Right atrium auricular region (tissue), 2 donors: ENCODE data around the gene UBXN6. TPM values are rescaled to one million over a fixed set of nuclear protein-coding genes. Genes with fewer than 3 reads are reported as not detected.

ENCODE experiments used
- DNase-seq: peaks from one replicate; pipeline ENCODE4 v3.0.0-alpha.2; 2019; ENCODE audit warnings: low spot score
- H3K27ac ChIP-seq, 2 donors: fragments of 200-600 bp; sonication (generic); 1 replicate in 1 of 2; 2 replicates in 1 of 2; pipeline ENCODE4 v1.5.1; 2016 to 2019
- H3K27me3 ChIP-seq, 2 donors: fragments of 200-600 bp; sonication (generic); one replicate each; pipeline versions ENCODE4 v1.5.1 to v1.6.0; 2017 to 2019
- H3K36me3 ChIP-seq: fragments of 200-600 bp; sonication (generic); one replicate; pipeline ENCODE4 v1.5.1; 2016
- H3K4me1 ChIP-seq, 2 donors: fragments of 200-600 bp; sonication (generic); one replicate each; pipeline versions ENCODE4 v1.5.1 to v1.6.0; 2017 to 2019
- H3K4me3 ChIP-seq, 2 donors: fragments of 200-600 bp; sonication (generic); 1 replicate in 1 of 2; 2 replicates in 1 of 2; pipeline ENCODE4 v1.5.1; 2017 to 2019; ENCODE audit warnings: mild to moderate bottlenecking in 1 of 2, moderate library complexity in 1 of 2
- H3K9me3 ChIP-seq, 2 donors: fragments of 200-600 bp; sonication (generic); one replicate each; pipeline ENCODE4 v1.5.1; 2019
- CTCF ChIP-seq, 2 donors: fragments of 200-600 bp; sonication (generic); IDR thresholded peaks; one replicate each; pipeline ENCODE4 v1.5.1; 2019; ENCODE audit warnings: antibody characterized with exemption in 2 of 2
- total RNA-seq, 2 donors: library from RNA; depleted of rRNA; stranded (reverse); fragments of >200 nt; gene quantifications; one replicate each; pipeline ENCODE4 v1.1.0, GENCODE V29; 2016

The UBXN6 gene
- total RNA-seq, 2 donors from 2014 or later, result 52.8 to 100 TPM

DNA sequence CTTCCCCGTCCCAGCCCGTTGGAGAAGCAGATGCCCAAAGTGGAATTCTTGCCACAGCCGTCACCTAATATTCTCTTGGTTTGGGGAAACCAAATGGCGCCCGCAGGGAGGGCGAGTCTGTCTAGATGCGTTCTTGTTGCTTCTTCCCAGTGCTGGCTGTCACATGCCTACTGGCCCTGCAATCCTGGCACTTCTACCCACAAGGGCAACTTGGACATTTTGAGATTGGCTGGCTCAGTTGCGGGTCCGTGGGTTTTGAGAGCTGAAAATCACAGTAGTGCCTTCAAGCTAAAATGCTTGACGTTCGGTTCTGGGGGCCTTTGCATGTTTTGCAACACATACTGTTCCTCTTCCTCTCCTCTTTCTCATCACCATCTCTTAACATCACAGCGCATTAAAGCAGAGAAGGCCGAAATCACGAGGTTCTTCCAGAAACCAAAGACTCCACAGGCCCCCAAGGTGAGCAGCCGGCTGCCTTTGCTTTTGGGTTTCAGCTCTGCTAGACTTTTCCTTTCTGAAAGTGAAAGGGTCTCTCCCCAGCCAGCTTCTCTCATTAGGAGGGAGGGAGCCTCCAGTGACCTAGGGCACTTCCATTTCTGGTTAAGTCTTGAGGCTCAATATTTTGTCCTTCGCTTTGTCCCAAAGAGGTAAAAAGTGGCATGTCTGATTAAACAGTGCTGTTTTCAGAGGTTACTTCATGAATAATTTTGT lies 34.0 kb downstream of the UBXN6 start:
- Histone ChIP-seq H3K4me3 (no peak overlapping the region), H3K4me1 (no peaks in the 10 kb centered on the region), H3K36me3 (no peaks in the 10 kb centered on the region), H3K27ac (no peak overlapping the region), H3K27me3 (no peaks in the 10 kb centered on the region), H3K9me3 (no peaks in the 10 kb centered on the region)
- TF ChIP-seq CTCF (IDR thresholded peaks at IDR 0.05), result no peak
- no peak for DNase-seq

GRCh38 chr19:4416268-4416667 lies 41.3 kb downstream of the UBXN6 start:
- H3K4me3 ChIP-seq, result no peak overlapping the region
- no peaks in the 10 kb centered on the region for H3K27me3 ChIP-seq
- H3K4me1 ChIP-seq, result peaks cover 0 to 9% of the 10 kb centered on the region in 2 donors
- no peak overlapping the region for H3K27ac ChIP-seq
- no peak for TF ChIP-seq CTCF (IDR thresholded peaks at IDR 0.05)
- H3K9me3 ChIP-seq, result no peaks in the 10 kb centered on the region
- H3K36me3 ChIP-seq, result no peaks in the 10 kb centered on the region
- DNase-seq, result no peak

DNA sequence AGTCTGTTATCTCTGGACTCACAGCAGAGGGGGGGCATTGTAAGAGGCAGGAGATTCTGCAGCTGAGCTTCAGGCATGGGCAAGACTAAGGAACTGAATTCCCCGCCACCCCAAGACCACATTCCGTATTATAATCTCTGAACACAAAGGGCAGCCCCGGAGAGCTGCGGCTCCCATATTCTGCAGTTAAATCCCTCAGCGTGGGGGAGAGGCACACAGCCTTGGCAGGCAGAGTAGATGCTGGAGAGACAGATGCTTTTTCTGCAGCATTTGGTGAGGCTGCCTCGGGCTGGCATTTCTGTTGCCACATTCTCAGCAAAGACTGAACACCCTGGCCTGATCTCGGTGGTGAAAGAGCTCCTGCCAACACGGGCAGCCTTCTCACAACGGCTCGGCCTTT lies 42.2 kb downstream of the UBXN6 start:
- Histone ChIP-seq H3K27ac (peak overlapping the region in 1 of 2 donors; percentile 11), H3K36me3 (peaks cover 4% of the 10 kb centered on the region), H3K9me3 (no peaks in the 10 kb centered on the region), H3K4me3 (peak overlapping the region in 1 of 2 donors; percentile 6), H3K4me1 (peaks cover 0 to 9% of the 10 kb centered on the region in 2 donors), H3K27me3 (no peaks in the 10 kb centered on the region)
- no peak for DNase-seq
- TF ChIP-seq CTCF (IDR thresholded peaks at IDR 0.05), result no peak

- H3K27ac ChIP-seq, result peak overlapping the region in 1 of 2 donors; percentile 5
- peak overlapping the region in 1 of 2 donors; percentile 6 for H3K4me3 ChIP-seq
- TF ChIP-seq CTCF (IDR thresholded peaks at IDR 0.05), result no peak
- H3K36me3 ChIP-seq, result peaks cover 4% of the 10 kb centered on the region
- H3K9me3 ChIP-seq, result no peaks in the 10 kb centered on the region
- no peaks in the 10 kb centered on the region for H3K27me3 ChIP-seq
- no peak for DNase-seq
- peaks cover 0 to 9% of the 10 kb centered on the region in 2 donors for H3K4me1 ChIP-seq
These were observed 42.7 kb downstream of the UBXN6 start for GRCh38 chr19:4414800-4415321.

- Histone ChIP-seq H3K4me1 (peaks cover 0 to 9% of the 10 kb centered on the region in 2 donors), H3K27me3 (no peaks in the 10 kb centered on the region), H3K9me3 (no peaks in the 10 kb centered on the region), H3K36me3 (peaks cover 4% of the 10 kb centered on the region), H3K4me3 (no peak overlapping the region), H3K27ac (peak overlapping the region in 1 of 2 donors; percentile 5)
- DNase-seq, result no peak
- no peak for TF ChIP-seq CTCF (IDR thresholded peaks at IDR 0.05)
These were observed 43.3 kb downstream of the UBXN6 start for GRCh38 chr19:4414144-4414799.
